ENCODE measurements around the gene SH3GL1.

The SH3GL1 gene

GRCh38 chr19:4396949-4397783 is 3.2 kb downstream of the SH3GL1 start:
- DNase-seq, result no peak

- no peak for DNase-seq
These were observed 6.3 kb downstream of the SH3GL1 start for GRCh38 chr19:4393947-4394590.

GRCh38 chr19:4391701-4392483 is 8.5 kb downstream of the SH3GL1 start:
- no peak for DNase-seq

- no peak for DNase-seq
These were observed 9.0 kb downstream of the SH3GL1 start for GRCh38 chr19:4391306-4391693.

GRCh38 chr19:4390567-4391305 is 9.6 kb downstream of the SH3GL1 start:
- no peak for DNase-seq

- no peak for DNase-seq
These were observed 10.3 kb downstream of the SH3GL1 start for GRCh38 chr19:4390017-4390566.

GRCh38 chr19:4389511-4390016 is 10.8 kb downstream of the SH3GL1 start:
- DNase-seq, result no peak

GRCh38 chr19:4389064-4389375 is 11.3 kb downstream of the SH3GL1 start:
- DNase-seq, result no peak

GRCh38 chr19:4388337-4389063 is 11.8 kb downstream of the SH3GL1 start:
- no peak for DNase-seq

GRCh38 chr19:4386041-4386782 is 14.1 kb downstream of the SH3GL1 start:
- no peak for DNase-seq

GRCh38 chr19:4385291-4386040 is 14.9 kb downstream of the SH3GL1 start:
- no peak for DNase-seq

GRCh38 chr19:4380254-4380727 is 20.1 kb downstream of the SH3GL1 start:
- no peak for DNase-seq

GRCh38 chr19:4379383-4380253 is 20.7 kb downstream of the SH3GL1 start:
- DNase-seq, result peak in 1 of 2 experiments; percentile 24

- no peak for DNase-seq
These were observed 21.5 kb downstream of the SH3GL1 start for GRCh38 chr19:4378886-4379285.

GRCh38 chr19:4376991-4377781 is 23.2 kb downstream of the SH3GL1 start:
- no peak for DNase-seq

GRCh38 chr19:4376671-4376990 is 23.7 kb downstream of the SH3GL1 start:
- DNase-seq, result no peak

GRCh38 chr19:4376028-4376670 is 24.2 kb downstream of the SH3GL1 start:
- DNase-seq, result no peak
